NCI-H2227 treated with DMSO at 0.1 percent for 48 hours (cell line): Measurements from ENCODE around the gene THSD1.
"Not testable (repeated sequence)": the region's sequence is repeated elsewhere in the genome, so short reads cannot be mapped to it uniquely, and the experiment has no call there.

Experiments used
- DNase-seq: peaks from one replicate; lab custom pipeline; 2025; lab: John Stamatoyannopoulos, UW

THSD1 gene

GRCh38 chr13:52353193-52353592 is 52.8 kb downstream of the THSD1 start:
- no peak for DNase-seq

- no peak for DNase-seq
Observed at GRCh38 chr13:52348983-52349780, 56.8 kb downstream of the THSD1 start.

- no peak for DNase-seq
Observed at GRCh38 chr13:52348071-52348470, 57.9 kb downstream of the THSD1 start.

GRCh38 chr13:52345631-52346251 is 60.2 kb downstream of the THSD1 start:
- no peak for DNase-seq

GRCh38 chr13:52345048-52345447 is 60.9 kb downstream of the THSD1 start:
- DNase-seq: no peak

GRCh38 chr13:52344108-52344507 is 61.9 kb downstream of the THSD1 start:
- no peak for DNase-seq

- not testable (repeated sequence) for DNase-seq
Observed at GRCh38 chr13:52342203-52342602, 63.8 kb downstream of the THSD1 start.

- DNase-seq: not testable (repeated sequence)
Observed at GRCh38 chr13:52337828-52338455, 68.0 kb downstream of the THSD1 start.

GRCh38 chr13:52334107-52334506 is 71.9 kb downstream of the THSD1 start:
- not testable (repeated sequence) for DNase-seq

- not testable (repeated sequence) for DNase-seq
Observed at GRCh38 chr13:52331844-52332243, 74.1 kb downstream of the THSD1 start.
